HepG2 (cell line): ENCODE measurements around the gene ATAD3A. TPM values are rescaled to one million over a fixed set of nuclear protein-coding genes. Genes with fewer than 3 reads are reported as not detected.

Experiments
- ATAC-seq: fragments of 200-7000 bp; cut with Tn5 transposase; 3 replicates; pipeline ENCODE4 v1.9.1; 2020; ENCODE audit warnings: mild to moderate bottlenecking, moderate library complexity
- BruUV-seq: library from RNA; stranded (reverse); fragments of 400-500 nt; replicated peaks from 2 replicates; lab custom pipeline; 2021; lab: Mats Ljungman, UMichigan
- CTCF ChIA-PET: fragments of 300-600 bp; formaldehyde crosslinking; extraction: SDS; loops from one replicate; lab custom pipeline; 2021; ENCODE audit warnings: low total read pairs, inconsistent platforms, low intra/inter-chr PET ratio; lab: Yijun Ruan, JAX
- POLR2A ChIA-PET: fragments of 350-600 bp; sonication (Branson Sonifier 250); formaldehyde crosslinking; loops from one replicate; lab custom pipeline; 2020; ENCODE audit warnings: antibody characterized with exemption, inconsistent platforms; lab: Yijun Ruan, JAX
- DNase-seq: peaks from one replicate; pipeline ENCODE4 v3.0.0-alpha.2; 2015; ENCODE audit warnings: low spot score
- FAIRE-seq: peaks from 3 replicates; lab custom pipeline; 2011; peaks lifted over from hg19 to GRCh38; lab: Jason Lieb, UNC
- H2AFZ ChIP-seq: one replicate; pipeline ENCODE4 v1.6.1; 2011; ENCODE audit warnings: low read length, inconsistent platforms
- H3K27ac ChIP-seq: fragments of 300-600 bp; 3 replicates; pipeline ENCODE4 v1.8.0; 2011; ENCODE audit warnings: mixed run types, mild to moderate bottlenecking, mixed read lengths, low read length, inconsistent platforms; ENCODE audit not compliant: insufficient read depth; ENCODE audit errors: extremely low read length
- H3K27me3 ChIP-seq, 2 experiments: fragments of 200-600 bp in 1 of 2; 2 replicates in 1 of 2; 3 replicates in 1 of 2; pipeline versions ENCODE4 v1.6.0 to v1.8.0; 2011; ENCODE audit warnings: low read length in 2 of 2, mild to moderate bottlenecking in 2 of 2, moderate library complexity in 2 of 2, inconsistent platforms in 1 of 2; ENCODE audit not compliant: insufficient read depth in 2 of 2, control insufficient read depth in 1 of 2
- H3K36me3 ChIP-seq, 2 experiments: fragments of 200-600 bp in 1 of 2; replicated peaks in 1 of 2; 2 replicates in 1 of 2; 3 replicates in 1 of 2; pipeline versions ENCODE4 v1.5.1 to v1.8.0; 2011; ENCODE audit warnings: low read length in 2 of 2, inconsistent platforms in 1 of 2; ENCODE audit not compliant: insufficient read depth in 2 of 2, control insufficient read depth in 1 of 2
- H3K4me1 ChIP-seq: 2 replicates; pipeline ENCODE4 v1.5.1; 2012; ENCODE audit warnings: low read length, inconsistent platforms; ENCODE audit not compliant: insufficient read depth
- H3K4me2 ChIP-seq: 2 replicates; pipeline ENCODE4 v1.6.0; 2011; ENCODE audit warnings: low read depth, low read length, inconsistent platforms
- H3K4me3 ChIP-seq, 3 experiments: fragments of 200-600 bp in 1 of 3; sonication (generic), shearing (Covaris generic) in 1 of 3; replicated peaks in 1 of 3; 2 replicates each; pipeline ENCODE4 v1.5.1; 2011 to 2016; ENCODE audit warnings: low read length in 3 of 3, inconsistent platforms in 2 of 3, low read depth in 2 of 3, mild to moderate bottlenecking in 2 of 3, control low read depth in 1 of 3, mixed read lengths in 1 of 3; ENCODE audit not compliant: insufficient read depth in 1 of 3
- H3K79me2 ChIP-seq: one replicate; pipeline ENCODE4 v1.6.1; 2011; ENCODE audit warnings: low read length, inconsistent platforms; ENCODE audit not compliant: insufficient read depth
- H3K9ac ChIP-seq: 2 replicates; pipeline ENCODE4 v1.6.0; 2011; ENCODE audit warnings: mild to moderate bottlenecking, low read depth, low read length, inconsistent platforms; ENCODE audit not compliant: insufficient read depth
- H3K9me3 ChIP-seq: 2 replicates; pipeline ENCODE4 v1.5.1; 2012; ENCODE audit warnings: mild to moderate bottlenecking, low read length
- H4K20me1 ChIP-seq: 2 replicates; pipeline ENCODE4 v1.6.0; 2011; ENCODE audit warnings: inconsistent platforms, mild to moderate bottlenecking, low read length, moderate library complexity; ENCODE audit not compliant: insufficient read depth
- ATF3 ChIP-seq: sonication (generic); formaldehyde crosslinking; IDR thresholded peaks from 2 replicates; pipeline ENCODE4 v1.4.0; 2020; ENCODE audit warnings: missing genetic modification reagents
- ATF7 ChIP-seq, 2 experiments: fragments of 450-650 bp in 1 of 2; sonication (generic) in 1 of 2; formaldehyde crosslinking in 1 of 2; IDR thresholded peaks; 2 replicates each; pipeline versions ENCODE4 v1.4.0 to v1.6.1; 2016 to 2020; ENCODE audit warnings: antibody characterized with exemption in 1 of 2, mild to moderate bottlenecking in 1 of 2, missing genetic modification reagents in 1 of 2
- FOXC1 ChIP-seq: sonication (generic); formaldehyde crosslinking; IDR thresholded peaks from 2 replicates; pipeline ENCODE4 v1.8.0; 2022; ENCODE audit warnings: mild to moderate bottlenecking, missing genetic modification reagents, borderline replicate concordance
- HOXA7 ChIP-seq: sonication (generic); formaldehyde crosslinking; IDR thresholded peaks from 2 replicates; pipeline ENCODE4 v1.8.1; 2022; ENCODE audit warnings: mild to moderate bottlenecking, missing genetic modification reagents, moderate library complexity
- MED13 ChIP-seq: sonication (generic); formaldehyde crosslinking; IDR thresholded peaks from 2 replicates; pipeline ENCODE4 v1.5.0; 2020; ENCODE audit warnings: missing genetic modification reagents
- PAWR ChIP-seq: sonication (generic); formaldehyde crosslinking; IDR thresholded peaks from 2 replicates; pipeline ENCODE4 v1.4.0; 2020; ENCODE audit warnings: missing genetic modification reagents, mild to moderate bottlenecking, borderline replicate concordance
- RBM22 ChIP-seq: fragments of 200-400 bp; formaldehyde crosslinking; optimal IDR thresholded peaks from 2 replicates; pipeline ENCODE3; 2017; ENCODE audit warnings: mild to moderate bottlenecking, low read length, moderate library complexity
- TBX2 ChIP-seq: sonication (generic); formaldehyde crosslinking; IDR thresholded peaks from 2 replicates; pipeline ENCODE4 v1.5.0; 2020; ENCODE audit warnings: missing genetic modification reagents, mild to moderate bottlenecking, borderline replicate concordance
- TBX3 ChIP-seq: fragments of 450-650 bp; IDR thresholded peaks from 2 replicates; pipeline ENCODE4 v1.6.1; 2017; ENCODE audit warnings: antibody characterized with exemption, mild to moderate bottlenecking, inconsistent platforms, borderline replicate concordance
- ZNF503 ChIP-seq: sonication (generic); formaldehyde crosslinking; IDR thresholded peaks from 2 replicates; pipeline ENCODE4 v1.4.0; 2020; ENCODE audit warnings: missing genetic modification reagents
- WGBS: methylation state at CpG from one replicate; pipeline ENCODE4 v1.1.6; 2017; ENCODE audit warnings: low lambda C conversion rate; 5-methylcytosine and 5-hydroxymethylcytosine counted together
- in situ Hi-C: cut with HindIII; loops from 2 replicates; pipeline ENCODE4 v1.10.0; 2017; ENCODE audit warnings: low pct_unique_long_range_greater_than_20kb; ENCODE audit not compliant: extremely low pct_ligation_motif_present
- intact Hi-C: fragments of 100-400 bp; cut with micrococcal nuclease; formaldehyde crosslinking; loops from one replicate; pipeline ENCODE4 v1.10.0; 2022; ENCODE audit not compliant: unreplicated experiment
- polyA plus RNA-seq, 8 experiments: library from polyadenylated mRNA; depleted of rRNA in 3 of 8; stranded (reverse) in 7 of 8; unstranded in 1 of 8; fragments of >200 nt; fragmentation: Illumina TruSeq in 4 of 8; extraction: Trizol in 4 of 8; gene quantifications; 2 replicates each; pipeline versions ENCODE4 v1.2.1 to v1.2.3, GENCODE V29; 2011 to 2016; ENCODE audit warnings: low read depth in 4 of 8, missing spikeins in 1 of 8, mixed read lengths in 1 of 8; ENCODE audit not compliant: insufficient read depth in 1 of 8
- total RNA-seq, 5 experiments: library from RNA; depleted of rRNA; stranded (reverse); fragments of >200 nt; fragmentation: Illumina TruSeq; extraction: Trizol; gene quantifications; 2 replicates each; pipeline ENCODE4 v1.2.3, GENCODE V29; 2016; ENCODE audit warnings: low read depth in 1 of 5
- TF ChIP-seq, protein P1 (sequence below): sonication (generic); formaldehyde crosslinking; IDR thresholded peaks from 2 replicates; pipeline ENCODE4 v1.8.0; 2022; ENCODE audit warnings: mild to moderate bottlenecking, missing genetic modification reagents

The ATAD3A gene
- total and polyA plus RNA-seq, 2 of the 13 experiments (the other 11 are each of a cell fraction or from before 2014, with no cell fraction given), result 10.6 to 49.0 TPM

- no peak for TF ChIP-seq MED13
- TF ChIP-seq ATF7 (IDR thresholded peaks at IDR 0.05), result no peak
- no peak for TF ChIP-seq ATF7 (CRISPR knock-in tag; IDR thresholded peaks at IDR 0.05)
- TF ChIP-seq PAWR (CRISPR knock-in tag), result no peak
- TF ChIP-seq FOXC1, result no peak
- TF ChIP-seq TBX3, result no peak
- TF ChIP-seq, all 625 proteins: peak for 0
- ChIA-PET POLR2A (no interaction called here), CTCF (no interaction called here)
- Histone ChIP-seq H4K20me1 (peaks cover 21% of the 10 kb centered on the region), H3K36me3 (peaks cover 26 to 54% of the 10 kb centered on the region in 2 experiments), H3K4me1 (no peaks in the 10 kb centered on the region), H3K27ac (no peak overlapping the region), H3K4me3 (no peak overlapping the region), H3K9me3 (no peaks in the 10 kb centered on the region), H3K79me2 (peaks cover 41% of the 10 kb centered on the region), H2AFZ (no peak overlapping the region), H3K4me2 (no peak overlapping the region), H3K27me3 (no peaks in the 10 kb centered on the region), H3K9ac (no peak overlapping the region)
- in situ Hi-C loops, result no loop called here
- no peak for DNase-seq
- no peak for ATAC-seq
- no TSS peak for BruUV-seq
- 96% methylated on average over 12 of the region's 12 CpGs for WGBS
- FAIRE-seq, result no peak
- intact Hi-C loops, result no loop called here
These were observed 51.7 kb downstream of the ATAD3A start for GRCh38 chr1:1563688-1564087.

DNA sequence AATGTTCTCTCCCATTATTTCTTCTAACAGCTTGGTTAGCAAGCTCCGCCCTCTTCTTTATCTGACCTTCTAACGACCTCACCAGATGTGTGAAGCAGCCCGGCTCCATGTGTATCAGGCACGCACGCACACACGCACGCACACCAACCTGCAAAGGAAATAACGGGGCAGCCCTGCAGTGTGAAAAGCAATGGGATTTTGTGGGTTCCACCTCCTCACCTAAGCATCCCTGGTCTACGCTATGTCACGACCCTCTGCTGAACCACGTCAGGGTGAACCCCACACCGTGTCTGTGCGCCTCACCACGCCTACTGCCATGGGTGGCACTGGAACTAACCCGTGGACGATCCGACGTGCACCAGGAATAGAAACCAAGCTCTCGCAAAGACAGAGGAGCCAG, 52.3 kb downstream of the ATAD3A start:
- Histone ChIP-seq H2AFZ (no peak overlapping the region), H3K9me3 (no peaks in the 10 kb centered on the region), H4K20me1 (peaks cover 23% of the 10 kb centered on the region), H3K4me3 (no peak overlapping the region), H3K27ac (no peak overlapping the region), H3K4me2 (no peak overlapping the region), H3K4me1 (no peaks in the 10 kb centered on the region), H3K27me3 (no peaks in the 10 kb centered on the region), H3K9ac (no peak overlapping the region), H3K36me3 (peaks cover 26 to 57% of the 10 kb centered on the region in 2 experiments), H3K79me2 (peaks cover 46% of the 10 kb centered on the region)
- 96% methylated on average over 14 of the region's 19 CpGs for WGBS
- in situ Hi-C loops (no loop called here), intact Hi-C loops (no loop called here)
- BruUV-seq, result TSS peak; percentile 21
- FAIRE-seq (no peak), ATAC-seq (no peak), DNase-seq (no peak)
- ChIA-PET POLR2A (interaction anchor here (1.4 kb wide), 1 partner anchor 59 kb away, joined by 3 read pairs; no protein-coding TSS in a partner anchor), CTCF (no interaction called here)
- TF ChIP-seq, protein P1, sequence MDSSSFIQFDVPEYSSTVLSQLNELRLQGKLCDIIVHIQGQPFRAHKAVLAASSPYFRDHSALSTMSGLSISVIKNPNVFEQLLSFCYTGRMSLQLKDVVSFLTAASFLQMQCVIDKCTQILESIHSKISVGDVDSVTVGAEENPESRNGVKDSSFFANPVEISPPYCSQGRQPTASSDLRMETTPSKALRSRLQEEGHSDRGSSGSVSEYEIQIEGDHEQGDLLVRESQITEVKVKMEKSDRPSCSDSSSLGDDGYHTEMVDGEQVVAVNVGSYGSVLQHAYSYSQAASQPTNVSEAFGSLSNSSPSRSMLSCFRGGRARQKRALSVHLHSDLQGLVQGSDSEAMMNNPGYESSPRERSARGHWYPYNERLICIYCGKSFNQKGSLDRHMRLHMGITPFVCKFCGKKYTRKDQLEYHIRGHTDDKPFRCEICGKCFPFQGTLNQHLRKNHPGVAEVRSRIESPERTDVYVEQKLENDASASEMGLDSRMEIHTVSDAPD (CRISPR knock-in tag), result no peak
- TF ChIP-seq ZNF503 (no peak), RBM22 (no peak), TBX2 (CRISPR knock-in tag) (no peak), HOXA7 (CRISPR knock-in tag) (no peak), ATF3 (CRISPR knock-in tag) (no peak)
